GM12872 (cell line): ENCODE results near the gene UGDH.

ENCODE experiments used
- TF ChIP-seq, protein P1 (sequence below): IDR thresholded peaks from 3 replicates; pipeline ENCODE4 v1.5.1; 2011; ENCODE audit warnings: low read depth, mild to moderate bottlenecking, low read length, moderate library complexity; ENCODE audit not compliant: insufficient read depth

The UGDH gene

DNA sequence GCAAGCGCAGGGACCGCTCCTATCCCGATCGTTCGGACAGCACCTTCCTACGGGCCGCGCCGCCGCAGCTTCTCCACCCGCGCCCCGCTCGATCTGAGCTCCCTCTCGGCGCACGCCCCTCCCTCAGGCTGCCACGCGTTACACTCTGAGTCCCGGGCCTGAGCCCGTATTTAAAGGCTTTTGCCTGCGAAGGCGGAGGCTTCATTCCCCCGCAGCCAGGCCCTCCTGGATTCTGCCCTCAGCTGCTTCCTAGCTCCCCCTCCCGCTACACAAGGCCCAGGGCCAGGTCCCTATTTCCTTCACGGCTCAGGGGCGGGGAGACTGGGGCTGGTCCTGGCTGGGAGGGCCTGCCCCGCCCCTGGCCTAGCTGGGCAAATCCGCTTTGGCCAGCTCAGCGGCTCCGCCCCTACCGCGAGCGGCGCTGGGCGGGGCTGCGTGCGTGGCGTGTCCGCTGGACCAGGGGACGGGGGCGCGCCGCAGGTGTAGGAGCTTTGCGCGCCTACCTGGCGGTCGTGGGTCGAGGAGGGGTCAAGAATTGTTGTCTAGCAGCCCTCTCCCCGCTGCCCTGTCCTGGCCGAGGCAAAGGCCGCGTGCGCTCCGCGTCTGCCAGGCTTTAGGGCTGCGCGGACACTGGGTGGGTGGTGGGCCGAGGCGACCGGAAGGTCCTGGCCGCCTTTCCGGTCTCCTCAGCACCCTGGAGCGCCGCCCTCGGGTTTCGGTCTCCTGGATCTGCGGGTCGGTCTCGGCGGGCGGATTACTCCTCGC is at the start of gene UGDH:
UGDH (minus strand) TSS at position 144 of the 765 bp plus-strand sequence. CDS start 5,927 bp downstream, outside the sequence.
- TF ChIP-seq, protein P1, sequence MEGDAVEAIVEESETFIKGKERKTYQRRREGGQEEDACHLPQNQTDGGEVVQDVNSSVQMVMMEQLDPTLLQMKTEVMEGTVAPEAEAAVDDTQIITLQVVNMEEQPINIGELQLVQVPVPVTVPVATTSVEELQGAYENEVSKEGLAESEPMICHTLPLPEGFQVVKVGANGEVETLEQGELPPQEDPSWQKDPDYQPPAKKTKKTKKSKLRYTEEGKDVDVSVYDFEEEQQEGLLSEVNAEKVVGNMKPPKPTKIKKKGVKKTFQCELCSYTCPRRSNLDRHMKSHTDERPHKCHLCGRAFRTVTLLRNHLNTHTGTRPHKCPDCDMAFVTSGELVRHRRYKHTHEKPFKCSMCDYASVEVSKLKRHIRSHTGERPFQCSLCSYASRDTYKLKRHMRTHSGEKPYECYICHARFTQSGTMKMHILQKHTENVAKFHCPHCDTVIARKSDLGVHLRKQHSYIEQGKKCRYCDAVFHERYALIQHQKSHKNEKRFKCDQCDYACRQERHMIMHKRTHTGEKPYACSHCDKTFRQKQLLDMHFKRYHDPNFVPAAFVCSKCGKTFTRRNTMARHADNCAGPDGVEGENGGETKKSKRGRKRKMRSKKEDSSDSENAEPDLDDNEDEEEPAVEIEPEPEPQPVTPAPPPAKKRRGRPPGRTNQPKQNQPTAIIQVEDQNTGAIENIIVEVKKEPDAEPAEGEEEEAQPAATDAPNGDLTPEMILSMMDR, result 0 out of 3 replicates have a peak, but pooled peaks have one; percentile 29

DNA sequence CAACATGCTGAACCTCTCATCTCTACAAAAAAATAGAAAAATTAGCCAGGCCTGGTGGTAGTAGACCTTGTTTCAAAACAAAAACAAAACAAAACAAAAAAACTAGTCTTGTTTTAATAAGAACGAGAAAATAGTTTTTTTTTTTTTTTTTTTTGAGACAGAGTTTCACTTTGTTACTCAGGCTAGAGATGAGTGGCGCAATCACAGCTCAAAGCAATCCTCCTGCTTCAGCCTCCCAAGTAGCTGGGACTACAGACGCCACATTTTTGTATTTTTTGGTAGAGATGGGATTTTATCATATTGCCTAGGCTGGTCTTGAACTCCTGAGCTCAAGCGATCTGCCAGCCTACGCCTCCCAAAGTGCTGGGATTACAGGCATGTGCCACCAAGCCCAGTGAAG is 47.7 kb upstream of the UGDH start:
- TF ChIP-seq, protein P1, result no peak

DNA sequence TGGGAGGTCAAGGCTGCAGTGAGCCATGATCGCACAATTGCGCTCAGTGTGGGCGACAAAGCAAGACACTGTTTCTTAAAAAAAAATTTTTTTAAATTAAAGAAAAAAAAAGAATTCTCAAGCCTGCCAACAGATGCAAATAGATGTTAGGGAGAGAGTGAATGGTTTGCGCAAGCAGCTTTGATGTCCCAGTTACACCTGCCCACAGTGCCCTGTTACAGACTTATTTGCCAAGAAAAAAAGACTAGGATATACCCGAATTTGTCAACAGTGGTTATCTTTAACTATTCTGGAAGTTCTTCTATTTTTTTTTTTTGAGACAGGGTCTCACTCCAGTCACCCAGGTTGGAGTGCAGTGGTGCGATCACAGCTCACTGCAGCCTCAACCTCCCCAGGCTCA is 44.3 kb upstream of the UGDH start:
- TF ChIP-seq, protein P1, result no peak

DNA sequence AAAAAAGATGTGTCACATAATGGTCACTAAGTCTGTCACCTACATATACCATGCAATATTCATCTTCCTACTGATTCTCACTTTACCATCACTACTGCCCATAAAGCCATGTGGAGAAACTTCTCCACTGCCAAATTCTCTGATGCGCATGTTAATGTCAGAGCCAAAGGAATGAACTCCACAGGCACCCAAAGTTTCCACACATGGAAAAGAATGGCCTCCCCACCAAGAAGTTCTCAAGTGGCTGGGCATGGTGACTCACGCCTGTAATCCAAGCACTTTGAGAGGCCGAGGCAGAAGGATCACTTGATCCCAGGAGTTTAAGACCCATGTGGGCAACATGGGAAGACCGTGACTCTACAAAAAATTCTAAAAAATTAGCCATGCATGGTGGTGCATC is 43.8 kb upstream of the UGDH start:
- TF ChIP-seq, protein P1, result no peak

DNA sequence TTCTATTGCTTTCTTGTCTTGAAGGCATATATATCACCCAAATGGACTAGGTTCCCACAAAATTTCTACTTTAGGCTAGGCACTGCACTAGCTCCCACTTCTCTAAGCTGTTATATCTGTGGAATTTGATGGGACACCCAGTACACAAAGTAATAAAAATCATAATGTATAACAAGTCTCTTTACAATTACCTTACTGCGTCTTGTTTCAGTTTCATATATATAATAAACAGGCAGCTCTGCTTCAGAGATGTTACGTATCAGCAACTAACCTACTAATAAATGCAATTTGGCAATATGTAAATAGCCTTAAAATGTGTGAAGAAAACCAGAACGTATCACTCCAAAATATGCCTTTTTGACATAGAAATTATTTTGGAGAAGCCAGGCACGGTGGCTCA is 42.0 kb upstream of the UGDH start:
- TF ChIP-seq, protein P1, result no peak

DNA sequence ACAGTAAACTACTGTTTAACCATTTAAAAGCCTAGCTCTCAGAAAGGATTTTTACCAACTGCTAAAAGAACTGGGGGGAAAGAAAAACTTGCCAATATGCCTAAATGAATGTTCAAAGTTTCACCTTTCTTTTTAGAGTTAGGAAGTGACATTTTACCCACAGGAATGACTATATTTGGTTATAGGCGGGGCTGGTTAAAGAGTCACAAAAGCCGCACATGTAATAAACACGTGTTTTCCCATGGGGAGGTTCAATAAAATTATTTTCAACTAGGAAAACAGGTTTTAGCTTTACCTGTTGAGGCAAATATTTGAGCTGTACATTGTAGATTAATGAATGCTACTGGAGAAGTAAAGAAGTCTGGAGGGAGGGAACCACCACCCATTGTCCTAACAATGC is 41.6 kb upstream of the UGDH start:
- TF ChIP-seq, protein P1, result no peak

DNA sequence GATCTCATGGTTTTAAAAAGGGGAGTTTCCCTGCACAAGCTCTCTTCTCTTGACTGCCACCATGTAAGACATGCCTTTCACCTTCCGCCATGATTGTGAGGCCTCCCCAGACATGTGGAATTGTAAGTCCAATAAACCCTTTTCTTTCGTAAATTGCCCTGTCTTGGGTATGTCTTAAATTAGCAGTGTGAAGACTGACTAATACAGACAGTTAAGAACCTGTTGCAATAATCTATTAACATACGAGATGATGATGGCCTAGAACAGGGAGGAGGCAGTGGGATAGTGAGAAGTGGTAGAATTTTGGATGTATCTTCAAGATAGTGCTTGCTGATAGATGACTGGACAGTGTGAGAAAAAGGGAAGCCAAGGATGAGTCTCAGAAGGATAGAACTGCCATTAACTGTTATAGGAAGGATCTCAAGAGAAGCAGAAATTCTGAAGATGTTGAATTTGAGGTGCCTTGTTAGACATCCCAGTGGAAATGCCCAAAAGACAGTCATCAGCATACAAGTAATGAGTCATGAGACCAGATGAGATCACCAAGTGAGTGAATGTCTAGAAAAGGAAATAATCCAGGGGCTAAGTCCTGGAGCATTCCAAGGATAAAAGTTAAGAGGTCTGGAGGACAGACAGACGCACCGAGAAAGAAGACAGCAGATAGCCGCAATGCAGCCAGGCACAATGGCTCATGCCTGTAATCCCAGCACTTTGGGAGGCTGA is 38.8 kb upstream of the UGDH start:
- TF ChIP-seq, protein P1, result no peak
